ENCODE results near the gene RUNX1.

DNA sequence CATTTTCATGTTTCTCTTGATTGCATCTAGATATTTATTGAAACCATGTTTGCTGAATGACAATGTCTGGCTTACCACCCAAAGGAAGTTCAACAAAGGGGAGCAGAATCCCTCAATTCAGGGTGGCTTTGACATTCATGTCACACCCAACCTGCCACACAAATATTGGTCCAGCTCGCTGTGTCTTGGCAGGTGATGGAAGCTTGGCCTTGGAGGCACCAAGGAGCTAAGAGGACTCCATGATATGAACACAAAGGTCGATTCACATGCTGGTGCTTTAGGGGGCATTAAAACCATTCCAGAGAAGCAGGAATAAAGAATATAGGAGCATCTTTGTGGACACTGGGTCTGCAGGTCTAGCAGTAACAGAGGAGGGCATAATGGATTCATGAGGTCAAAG is 114.8 kb downstream of the RUNX1 start:
- TF ChIP-seq, protein P1, sequence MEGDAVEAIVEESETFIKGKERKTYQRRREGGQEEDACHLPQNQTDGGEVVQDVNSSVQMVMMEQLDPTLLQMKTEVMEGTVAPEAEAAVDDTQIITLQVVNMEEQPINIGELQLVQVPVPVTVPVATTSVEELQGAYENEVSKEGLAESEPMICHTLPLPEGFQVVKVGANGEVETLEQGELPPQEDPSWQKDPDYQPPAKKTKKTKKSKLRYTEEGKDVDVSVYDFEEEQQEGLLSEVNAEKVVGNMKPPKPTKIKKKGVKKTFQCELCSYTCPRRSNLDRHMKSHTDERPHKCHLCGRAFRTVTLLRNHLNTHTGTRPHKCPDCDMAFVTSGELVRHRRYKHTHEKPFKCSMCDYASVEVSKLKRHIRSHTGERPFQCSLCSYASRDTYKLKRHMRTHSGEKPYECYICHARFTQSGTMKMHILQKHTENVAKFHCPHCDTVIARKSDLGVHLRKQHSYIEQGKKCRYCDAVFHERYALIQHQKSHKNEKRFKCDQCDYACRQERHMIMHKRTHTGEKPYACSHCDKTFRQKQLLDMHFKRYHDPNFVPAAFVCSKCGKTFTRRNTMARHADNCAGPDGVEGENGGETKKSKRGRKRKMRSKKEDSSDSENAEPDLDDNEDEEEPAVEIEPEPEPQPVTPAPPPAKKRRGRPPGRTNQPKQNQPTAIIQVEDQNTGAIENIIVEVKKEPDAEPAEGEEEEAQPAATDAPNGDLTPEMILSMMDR (IDR thresholded peaks at IDR 0.05), result no peak
- no peak for TF ChIP-seq POLR2A (IDR thresholded peaks at IDR 0.05)

Measured in vagina (tissue), 2 donors.